WTC11 (cell line): ENCODE measurements around the gene UNC5A.

ENCODE experiments used
- AFF4 ChIP-seq: sonication (generic); formaldehyde crosslinking; IDR thresholded peaks from 2 replicates; pipeline ENCODE4 v1.8.1; 2023; ENCODE audit warnings: mild to moderate bottlenecking, missing genetic modification reagents, borderline replicate concordance
- ATF2 ChIP-seq: sonication (generic); formaldehyde crosslinking; IDR thresholded peaks from 2 replicates; pipeline ENCODE4 v1.8.1; 2022; ENCODE audit warnings: low read depth, missing genetic modification reagents, borderline replicate concordance
- CTCF ChIP-seq: fragments of 200-600 bp; IDR thresholded peaks from 2 replicates; pipeline ENCODE4 v1.8.0; 2022; ENCODE audit warnings: antibody characterized with exemption
- E2F5 ChIP-seq: sonication (generic); formaldehyde crosslinking; IDR thresholded peaks from 2 replicates; pipeline ENCODE4 v1.8.1; 2022; ENCODE audit warnings: mild to moderate bottlenecking, moderate library complexity, missing genetic modification reagents
- MAX ChIP-seq: sonication (generic); formaldehyde crosslinking; IDR thresholded peaks from 2 replicates; pipeline ENCODE4 v1.8.0; 2022; ENCODE audit warnings: mild to moderate bottlenecking, missing genetic modification reagents
- SP1 ChIP-seq: sonication (generic); formaldehyde crosslinking; conservative IDR thresholded peaks from 2 replicates; pipeline ENCODE4 v1.8.1; 2022; ENCODE audit warnings: missing genetic modification reagents
- ZMAT4 ChIP-seq: fragments of 250-450 bp; sonication (Bioruptor Pico); IDR thresholded peaks from 2 replicates; pipeline ENCODE4 v1.9.0; 2021; ENCODE audit warnings: mild to moderate bottlenecking
- ZNF121 ChIP-seq: sonication (generic); formaldehyde crosslinking; IDR thresholded peaks from 2 replicates; pipeline ENCODE4 v1.8.0; 2023; ENCODE audit warnings: missing genetic modification reagents
- ZNF263 ChIP-seq: sonication (generic); formaldehyde crosslinking; IDR thresholded peaks from 2 replicates; pipeline ENCODE4 v1.8.1; 2022; ENCODE audit warnings: low read depth, mild to moderate bottlenecking, moderate library complexity, missing genetic modification reagents
- ZNF416 ChIP-seq: fragments of 250-450 bp; sonication (Bioruptor Pico); IDR thresholded peaks from 2 replicates; pipeline ENCODE4 v1.9.0; 2021; ENCODE audit warnings: mild to moderate bottlenecking, inconsistent platforms

GRCh38 chr5:176845392-176845713 is 35.0 kb downstream of the UNC5A start:
- no peak for TF ChIP-seq CTCF
- no peak for TF ChIP-seq E2F5 (CRISPR knock-in tag)
- TF ChIP-seq AFF4 = no peak
- TF ChIP-seq ZMAT4 (CRISPR knock-in tag) = no peak
- no peak for TF ChIP-seq SP1 (CRISPR knock-in tag)
- TF ChIP-seq ATF2 = no peak
- TF ChIP-seq ZNF263 (CRISPR knock-in tag) = no peak
- no peak for TF ChIP-seq MAX (CRISPR knock-in tag)
- TF ChIP-seq ZNF416 = no peak
- TF ChIP-seq ZNF121 (CRISPR knock-in tag) = no peak
